ENCODE results near the gene RSAD1. TPM values are rescaled to one million over a fixed set of nuclear protein-coding genes. Genes with fewer than 3 reads are reported as not detected.

The RSAD1 gene
- total RNA-seq, 1 donor from 2014 or later: 42.4 TPM

- Mint-ChIP-seq H3K4me3 (no peak overlapping the region), H3K27me3 (ENCODE audit: low read depth) (no peaks in the 10 kb centered on the region), H3K36me3 (ENCODE audit: low read depth) (peaks cover 2% of the 10 kb centered on the region), H3K27ac (ENCODE audit: unreplicated experiment) (no peak overlapping the region), H3K9me3 (no peaks in the 10 kb centered on the region), H3K4me1 (no peaks in the 10 kb centered on the region)
- no peak for DNase-seq (ENCODE audit: low read depth, low spot score)
- TF ChIP-seq, protein P1, sequence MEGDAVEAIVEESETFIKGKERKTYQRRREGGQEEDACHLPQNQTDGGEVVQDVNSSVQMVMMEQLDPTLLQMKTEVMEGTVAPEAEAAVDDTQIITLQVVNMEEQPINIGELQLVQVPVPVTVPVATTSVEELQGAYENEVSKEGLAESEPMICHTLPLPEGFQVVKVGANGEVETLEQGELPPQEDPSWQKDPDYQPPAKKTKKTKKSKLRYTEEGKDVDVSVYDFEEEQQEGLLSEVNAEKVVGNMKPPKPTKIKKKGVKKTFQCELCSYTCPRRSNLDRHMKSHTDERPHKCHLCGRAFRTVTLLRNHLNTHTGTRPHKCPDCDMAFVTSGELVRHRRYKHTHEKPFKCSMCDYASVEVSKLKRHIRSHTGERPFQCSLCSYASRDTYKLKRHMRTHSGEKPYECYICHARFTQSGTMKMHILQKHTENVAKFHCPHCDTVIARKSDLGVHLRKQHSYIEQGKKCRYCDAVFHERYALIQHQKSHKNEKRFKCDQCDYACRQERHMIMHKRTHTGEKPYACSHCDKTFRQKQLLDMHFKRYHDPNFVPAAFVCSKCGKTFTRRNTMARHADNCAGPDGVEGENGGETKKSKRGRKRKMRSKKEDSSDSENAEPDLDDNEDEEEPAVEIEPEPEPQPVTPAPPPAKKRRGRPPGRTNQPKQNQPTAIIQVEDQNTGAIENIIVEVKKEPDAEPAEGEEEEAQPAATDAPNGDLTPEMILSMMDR (conservative IDR thresholded peaks at IDR 0.05): no peak
Measured at GRCh38 chr17:50452630-50453300, 25.9 kb upstream of the RSAD1 start.

DNA sequence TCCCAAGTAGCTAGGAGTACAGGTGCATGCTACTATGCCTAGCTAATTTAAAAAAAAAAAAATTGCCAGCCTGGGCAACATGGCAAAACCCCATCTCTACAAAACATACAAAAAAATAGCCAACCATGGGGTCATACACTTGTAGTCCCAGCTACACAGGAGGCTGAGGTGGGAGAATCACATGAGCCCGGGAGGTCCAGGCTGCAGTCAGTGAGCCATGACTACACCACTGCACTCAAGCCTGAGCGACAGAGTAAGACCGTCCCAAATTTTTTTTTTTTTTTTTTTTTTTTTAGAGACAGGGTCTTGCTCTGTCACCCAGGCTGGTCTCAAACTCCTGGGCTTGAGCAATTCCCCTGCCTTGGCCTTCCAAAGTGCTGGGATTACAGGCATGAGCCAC, 24.8 kb upstream of the RSAD1 start:
- Mint-ChIP-seq H3K36me3 (ENCODE audit: low read depth) (peaks cover 2% of the 10 kb centered on the region), H3K9me3 (no peaks in the 10 kb centered on the region), H3K4me1 (no peaks in the 10 kb centered on the region), H3K27ac (ENCODE audit: unreplicated experiment) (no peak overlapping the region), H3K4me3 (no peak overlapping the region), H3K27me3 (ENCODE audit: low read depth) (no peaks in the 10 kb centered on the region)
- DNase-seq (ENCODE audit: low read depth, low spot score): no peak
- TF ChIP-seq, protein P1 (conservative IDR thresholded peaks at IDR 0.05): no peak

DNA sequence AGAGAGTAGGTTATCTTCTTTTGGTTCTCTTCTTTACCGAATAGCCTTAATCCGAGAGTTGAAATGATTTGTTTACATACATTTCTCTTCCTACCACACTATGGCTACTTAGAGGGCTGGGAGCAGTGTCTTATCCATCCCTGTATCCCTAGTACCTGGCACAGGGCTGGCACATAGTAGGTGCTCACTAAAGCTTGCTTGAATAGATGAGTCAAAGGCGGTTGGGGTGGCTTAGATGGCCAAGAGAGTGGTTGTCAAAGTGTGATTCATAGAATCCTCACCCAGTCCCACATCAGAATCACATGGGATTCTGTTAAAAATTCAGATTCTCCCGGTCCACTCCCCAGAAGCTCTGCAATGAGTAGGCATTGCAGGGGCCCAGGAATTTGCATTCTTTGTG, 21.0 kb upstream of the RSAD1 start:
- TF ChIP-seq, protein P1 (conservative IDR thresholded peaks at IDR 0.05): no peak
- no peak overlapping the region for H3K4me3 Mint-ChIP-seq
- no peak for DNase-seq (ENCODE audit: low read depth, low spot score)
- no peak overlapping the region for H3K27ac Mint-ChIP-seq (ENCODE audit: unreplicated experiment)
- H3K27me3 Mint-ChIP-seq (ENCODE audit: low read depth): no peaks in the 10 kb centered on the region
- peaks cover 2% of the 10 kb centered on the region for H3K36me3 Mint-ChIP-seq (ENCODE audit: low read depth)
- H3K9me3 Mint-ChIP-seq: no peaks in the 10 kb centered on the region
- H3K4me1 Mint-ChIP-seq: no peaks in the 10 kb centered on the region

GRCh38 chr17:50458270-50458669, 20.4 kb upstream of the RSAD1 start:
- Mint-ChIP-seq H3K27me3 (ENCODE audit: low read depth) (no peaks in the 10 kb centered on the region), H3K9me3 (no peaks in the 10 kb centered on the region), H3K36me3 (ENCODE audit: low read depth) (peaks cover 2% of the 10 kb centered on the region), H3K4me3 (no peak overlapping the region), H3K27ac (ENCODE audit: unreplicated experiment) (no peak overlapping the region), H3K4me1 (no peaks in the 10 kb centered on the region)
- TF ChIP-seq, protein P1 (conservative IDR thresholded peaks at IDR 0.05): no peak
- DNase-seq (ENCODE audit: low read depth, low spot score): no peak

- H3K27me3 Mint-ChIP-seq (ENCODE audit: low read depth): no peaks in the 10 kb centered on the region
- no peak overlapping the region for H3K4me3 Mint-ChIP-seq
- TF ChIP-seq, protein P1 (conservative IDR thresholded peaks at IDR 0.05): no peak
- no peaks in the 10 kb centered on the region for H3K4me1 Mint-ChIP-seq
- no peak for DNase-seq (ENCODE audit: low read depth, low spot score)
- H3K9me3 Mint-ChIP-seq: no peaks in the 10 kb centered on the region
- H3K36me3 Mint-ChIP-seq (ENCODE audit: low read depth): peaks cover 2% of the 10 kb centered on the region
- no peak overlapping the region for H3K27ac Mint-ChIP-seq (ENCODE audit: unreplicated experiment)
Measured at GRCh38 chr17:50458701-50459676, 19.7 kb upstream of the RSAD1 start.

All from neural crest cell (in vitro differentiated cells).